Measurements from ENCODE around the gene CCDC57.

Gene CCDC57

DNA sequence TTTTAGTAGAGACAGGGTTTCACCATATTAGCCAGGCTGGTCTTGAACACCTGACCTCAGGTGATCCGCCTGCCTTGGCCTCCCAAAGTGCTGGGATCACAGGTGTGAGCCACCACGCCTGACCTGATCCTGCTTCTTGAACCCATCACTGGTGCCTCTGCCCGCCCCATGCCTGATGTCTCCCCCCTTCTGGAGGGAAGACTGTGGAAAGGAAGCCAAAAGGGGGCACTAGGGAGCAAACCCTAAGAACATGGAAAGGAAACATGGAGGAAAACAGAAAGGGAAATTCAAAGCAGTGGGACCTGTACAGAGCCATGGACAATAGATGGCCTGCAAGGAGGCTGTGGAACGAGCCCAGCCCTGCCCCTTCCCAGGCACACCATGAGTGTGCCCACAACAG is 83.5 kb downstream of the CCDC57 start:
- no peak for DNase-seq (ENCODE audit: low read depth)
- no peak overlapping the region for H3K4me3 ChIP-seq (ENCODE audit: low read depth, low read length)
- TF ChIP-seq, protein P1, sequence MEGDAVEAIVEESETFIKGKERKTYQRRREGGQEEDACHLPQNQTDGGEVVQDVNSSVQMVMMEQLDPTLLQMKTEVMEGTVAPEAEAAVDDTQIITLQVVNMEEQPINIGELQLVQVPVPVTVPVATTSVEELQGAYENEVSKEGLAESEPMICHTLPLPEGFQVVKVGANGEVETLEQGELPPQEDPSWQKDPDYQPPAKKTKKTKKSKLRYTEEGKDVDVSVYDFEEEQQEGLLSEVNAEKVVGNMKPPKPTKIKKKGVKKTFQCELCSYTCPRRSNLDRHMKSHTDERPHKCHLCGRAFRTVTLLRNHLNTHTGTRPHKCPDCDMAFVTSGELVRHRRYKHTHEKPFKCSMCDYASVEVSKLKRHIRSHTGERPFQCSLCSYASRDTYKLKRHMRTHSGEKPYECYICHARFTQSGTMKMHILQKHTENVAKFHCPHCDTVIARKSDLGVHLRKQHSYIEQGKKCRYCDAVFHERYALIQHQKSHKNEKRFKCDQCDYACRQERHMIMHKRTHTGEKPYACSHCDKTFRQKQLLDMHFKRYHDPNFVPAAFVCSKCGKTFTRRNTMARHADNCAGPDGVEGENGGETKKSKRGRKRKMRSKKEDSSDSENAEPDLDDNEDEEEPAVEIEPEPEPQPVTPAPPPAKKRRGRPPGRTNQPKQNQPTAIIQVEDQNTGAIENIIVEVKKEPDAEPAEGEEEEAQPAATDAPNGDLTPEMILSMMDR (IDR thresholded peaks at IDR 0.05; ENCODE audit: insufficient read depth, low read depth, low read length, missing control alignments): no peak

GRCh38 chr17:82128287-82128686 is 84.4 kb downstream of the CCDC57 start:
- no peak overlapping the region for H3K4me3 ChIP-seq (ENCODE audit: low read depth, low read length)
- DNase-seq (ENCODE audit: low read depth): no peak
- TF ChIP-seq, protein P1 (IDR thresholded peaks at IDR 0.05; ENCODE audit: insufficient read depth, low read depth, low read length, missing control alignments): no peak

- TF ChIP-seq, protein P1 (IDR thresholded peaks at IDR 0.05; ENCODE audit: insufficient read depth, low read depth, low read length, missing control alignments): no peak
- no peak for DNase-seq (ENCODE audit: low read depth)
- no peak overlapping the region for H3K4me3 ChIP-seq (ENCODE audit: low read depth, low read length)
These were observed 84.9 kb downstream of the CCDC57 start for GRCh38 chr17:82127704-82128103.

DNA sequence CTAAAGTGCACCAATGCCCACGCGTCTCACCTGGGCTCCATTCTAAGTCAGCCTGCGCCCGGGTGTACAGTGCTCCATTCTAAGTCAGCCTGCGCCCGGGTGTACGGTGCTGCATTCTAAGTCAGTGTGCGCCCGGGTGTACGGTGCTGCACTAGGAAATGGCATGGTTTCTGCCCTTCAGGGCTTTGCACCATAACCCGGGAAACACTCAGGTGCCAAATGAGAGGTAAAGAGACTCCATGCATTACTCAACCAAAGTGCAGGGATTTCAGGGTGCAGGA is 85.4 kb downstream of the CCDC57 start:
- TF ChIP-seq, protein P1 (IDR thresholded peaks at IDR 0.05; ENCODE audit: insufficient read depth, low read depth, low read length, missing control alignments): no peak

GRCh38 chr17:82126556-82127314 is 85.9 kb downstream of the CCDC57 start:
- H3K4me3 ChIP-seq (ENCODE audit: low read depth, low read length): no peak overlapping the region
- TF ChIP-seq, protein P1 (IDR thresholded peaks at IDR 0.05; ENCODE audit: insufficient read depth, low read depth, low read length, missing control alignments): no peak
- no peak for DNase-seq (ENCODE audit: low read depth)

More for the DNA sequence above, 85.4 kb downstream of the CCDC57 start:
- H3K4me3 ChIP-seq (ENCODE audit: low read depth, low read length): no peak overlapping the region
- DNase-seq (ENCODE audit: low read depth): no peak

DNA sequence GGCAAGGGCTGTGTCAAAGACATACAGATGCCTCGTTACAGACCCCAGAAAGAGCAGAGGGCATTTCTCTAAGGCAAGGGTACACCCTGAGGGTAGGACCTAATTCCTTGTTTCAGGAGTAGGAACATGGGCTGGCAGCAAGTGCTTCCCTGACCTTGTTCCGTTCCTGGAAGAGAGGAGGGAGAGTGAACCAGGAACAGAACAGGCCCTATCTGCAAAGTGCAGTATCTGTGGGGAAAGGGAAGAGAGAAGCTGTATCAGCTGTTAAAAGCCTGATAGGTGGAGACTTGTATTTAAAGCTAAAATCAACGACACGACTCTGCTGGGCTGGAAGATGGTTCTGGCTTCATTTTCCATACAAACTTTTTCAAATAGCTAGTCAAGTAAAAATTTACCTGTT is 88.5 kb downstream of the CCDC57 start:
- TF ChIP-seq, protein P1 (IDR thresholded peaks at IDR 0.05; ENCODE audit: insufficient read depth, low read depth, low read length, missing control alignments): no peak
- no peak for DNase-seq (ENCODE audit: low read depth)
- H3K4me3 ChIP-seq (ENCODE audit: low read depth, low read length): no peak overlapping the region

Measured in GM12865 (cell line).